Measurements from ENCODE around the gene LPAR3. TPM values are rescaled to one million over a fixed set of nuclear protein-coding genes. Genes with fewer than 3 reads are reported as not detected.

The LPAR3 gene
- total and polyA plus RNA-seq, 3 experiments from 2014 or later: 0.85 to 1.5 (median 1.1) TPM

GRCh38 chr1:84762664-84763063 is 130.3 kb downstream of the LPAR3 start:
- no peaks in the 10 kb centered on the region for H3K9me3 Mint-ChIP-seq
- H3K4me1 Mint-ChIP-seq: peaks cover 3 to 9% (median 4%) of the 10 kb centered on the region in 3 donors
- no peak overlapping the region for H3K4me3 ChIP-seq (ENCODE audit: low read length)
- H3K36me3 Mint-ChIP-seq: no peaks in the 10 kb centered on the region
- no peaks in the 10 kb centered on the region for H3K4me1 ChIP-seq (ENCODE audit: insufficient read depth, low read length)
- H3K27ac Mint-ChIP-seq: no peak overlapping the region
- ChIA-PET POLR2A (no interaction called here), CTCF (interaction anchor here (1.3 to 3.6 kb wide), 4 partner anchors 9 to 189 kb away, joined by 3 to 15 read pairs (median 4); partner anchors contain the start of gene CTBS)
- peaks cover 19% of the 10 kb centered on the region for H3K27me3 ChIP-seq (ENCODE audit: insufficient read depth, low read length, poor library complexity, severe bottlenecking)
- H3K27me3 Mint-ChIP-seq: peaks cover 24 to 42% of the 10 kb centered on the region in 2 donors
- no peak for DNase-seq
- H3K9me3 ChIP-seq (ENCODE audit: low read length): no peaks in the 10 kb centered on the region
- H3K36me3 ChIP-seq (ENCODE audit: insufficient read depth, low read length): no peaks in the 10 kb centered on the region
- no peak overlapping the region for H3K27ac ChIP-seq (ENCODE audit: low read depth, low read length)
- H3K4me3 Mint-ChIP-seq: no peak overlapping the region

Other genes with a start within 250 kb of the LPAR3 start
- 10 to 100 TPM; 10.4 to 11.4 TPM for gene SSX2IP, start 202.7 kb downstream of the LPAR3 start, total RNA-seq
- gene SSX2IP, start 202.7 kb downstream of the LPAR3 start, polyA plus RNA-seq: 8.5 TPM
- 100 to 1,000 TPM; 103 to 110 TPM for gene MCOLN2, start 103.9 kb upstream of the LPAR3 start, total RNA-seq
- 18.7 TPM for gene MCOLN2, start 103.9 kb upstream of the LPAR3 start, polyA plus RNA-seq
- under 1 TPM; 0.47 to 0.50 TPM for gene MCOLN3, start 155.3 kb upstream of the LPAR3 start, total RNA-seq
- gene MCOLN3, start 155.3 kb upstream of the LPAR3 start, polyA plus RNA-seq: 0.29 TPM